ENCODE measurements around the gene SMARCD3.

DNA sequence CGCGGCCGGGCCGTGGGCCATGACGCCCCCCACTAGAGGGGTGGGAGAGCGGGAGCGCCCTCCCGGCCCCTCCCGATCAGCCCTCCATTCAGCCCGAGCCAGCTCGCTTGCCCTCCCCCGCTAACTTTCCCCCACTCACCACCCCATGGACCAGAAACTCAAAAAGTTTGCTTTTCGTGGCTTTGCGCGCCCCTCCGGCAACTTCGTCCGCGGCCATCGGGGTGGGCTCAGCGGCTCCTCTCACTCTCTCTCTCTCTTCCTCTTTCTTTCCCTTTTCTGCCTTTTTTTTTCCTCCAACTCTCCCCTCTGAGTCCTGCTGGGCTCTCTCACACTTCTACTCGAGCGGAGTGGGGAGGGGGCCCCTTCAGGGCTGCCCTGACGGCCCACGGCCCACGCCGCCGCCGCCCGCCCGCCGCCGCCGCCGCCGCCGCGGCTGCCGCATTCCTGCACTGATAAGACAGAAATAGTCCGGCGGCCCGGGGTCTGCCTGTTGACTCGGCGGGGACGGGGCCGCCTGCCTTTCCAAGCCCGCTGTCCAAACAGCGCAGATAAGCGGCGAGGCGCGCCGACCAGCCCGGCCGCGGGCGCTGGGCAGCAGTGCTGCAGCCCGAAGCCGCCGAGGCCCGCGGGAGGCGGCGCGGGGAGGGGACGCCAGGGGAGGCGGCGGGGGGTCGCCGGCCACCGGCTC lies at the start of gene SMARCD3:
- TF ChIP-seq, protein P1, sequence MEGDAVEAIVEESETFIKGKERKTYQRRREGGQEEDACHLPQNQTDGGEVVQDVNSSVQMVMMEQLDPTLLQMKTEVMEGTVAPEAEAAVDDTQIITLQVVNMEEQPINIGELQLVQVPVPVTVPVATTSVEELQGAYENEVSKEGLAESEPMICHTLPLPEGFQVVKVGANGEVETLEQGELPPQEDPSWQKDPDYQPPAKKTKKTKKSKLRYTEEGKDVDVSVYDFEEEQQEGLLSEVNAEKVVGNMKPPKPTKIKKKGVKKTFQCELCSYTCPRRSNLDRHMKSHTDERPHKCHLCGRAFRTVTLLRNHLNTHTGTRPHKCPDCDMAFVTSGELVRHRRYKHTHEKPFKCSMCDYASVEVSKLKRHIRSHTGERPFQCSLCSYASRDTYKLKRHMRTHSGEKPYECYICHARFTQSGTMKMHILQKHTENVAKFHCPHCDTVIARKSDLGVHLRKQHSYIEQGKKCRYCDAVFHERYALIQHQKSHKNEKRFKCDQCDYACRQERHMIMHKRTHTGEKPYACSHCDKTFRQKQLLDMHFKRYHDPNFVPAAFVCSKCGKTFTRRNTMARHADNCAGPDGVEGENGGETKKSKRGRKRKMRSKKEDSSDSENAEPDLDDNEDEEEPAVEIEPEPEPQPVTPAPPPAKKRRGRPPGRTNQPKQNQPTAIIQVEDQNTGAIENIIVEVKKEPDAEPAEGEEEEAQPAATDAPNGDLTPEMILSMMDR (IDR thresholded peaks at IDR 0.05): no peak
- TF ChIP-seq POLR2A (IDR thresholded peaks at IDR 0.05): no peak

All from uterus (tissue), 2 donors.